Uterus (tissue), 2 donors: Measurements from ENCODE around the gene FGR.

Experiments
- CTCF ChIP-seq, 4 experiments: fragments of 200-600 bp in 2 of 4; fragments of 450-650 bp in 2 of 4; sonication (generic) in 2 of 4; IDR thresholded peaks; one replicate each; pipeline ENCODE4 v1.5.1; 2016 to 2019; ENCODE audit warnings: antibody characterized with exemption in 4 of 4, mild to moderate bottlenecking in 2 of 4, moderate library complexity in 1 of 4
- POLR2A ChIP-seq, 2 donors: fragments of 450-650 bp; IDR thresholded peaks; one replicate each; pipeline ENCODE4 v1.6.1; 2016; ENCODE audit warnings: antibody characterized with exemption in 2 of 2, mild to moderate bottlenecking in 1 of 2, moderate library complexity in 1 of 2

DNA sequence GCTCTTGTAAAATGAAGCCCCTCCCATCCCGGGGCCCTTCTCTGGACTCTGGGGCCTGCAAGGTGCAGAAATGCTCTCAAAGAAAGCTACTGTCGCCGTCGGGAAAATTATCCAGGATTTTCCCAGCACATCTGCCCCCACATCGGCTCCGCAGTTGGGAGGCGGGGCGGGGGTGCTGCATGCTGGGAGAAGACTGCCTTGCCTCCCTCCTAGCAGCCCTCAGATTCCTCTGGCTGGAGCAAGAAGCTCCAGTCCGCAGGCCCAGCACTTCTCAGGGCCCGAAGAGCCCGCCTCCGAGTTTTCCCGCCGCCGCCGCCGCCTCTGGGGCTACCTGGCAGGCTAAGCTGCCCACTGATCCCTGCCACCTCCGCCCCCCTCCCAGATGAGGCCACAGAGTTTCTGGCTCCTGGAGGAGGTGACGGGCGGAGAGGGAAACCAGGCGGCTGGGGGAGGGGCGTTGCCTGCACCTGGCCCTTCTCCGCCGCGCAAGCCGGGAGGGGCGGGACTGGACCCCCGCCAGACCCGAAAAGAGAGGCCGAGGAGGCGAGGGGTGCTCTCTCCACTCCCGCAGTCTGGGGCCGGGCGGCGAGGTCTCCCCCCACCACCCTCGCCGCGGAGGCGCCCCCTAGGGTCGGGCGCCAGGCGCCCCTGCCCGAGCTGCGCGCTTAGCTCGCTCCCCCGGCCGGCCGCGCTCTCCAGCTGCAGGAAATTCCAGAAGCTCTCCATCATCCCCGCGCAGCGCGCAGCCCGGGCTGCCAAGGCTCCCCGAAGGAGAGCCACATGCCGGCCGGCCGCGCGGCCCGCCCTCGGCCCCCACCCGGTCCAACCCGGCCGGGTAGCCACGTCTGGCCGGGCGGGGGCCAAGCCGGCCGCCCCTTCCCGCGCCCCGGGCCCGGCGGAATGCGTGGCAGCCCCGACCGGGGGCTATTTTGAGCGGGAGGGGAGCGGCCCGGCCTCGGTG is 59.8 kb downstream of the FGR start:
- TF ChIP-seq CTCF (IDR thresholded peaks at IDR 0.05) (peak in 3 of 4 experiments; percentile 5 to 42 (median 34)), POLR2A (IDR thresholded peaks at IDR 0.05) (peak; percentile 22 to 53)
